Measurements from ENCODE around the gene NUP214.
"Not testable (repeated sequence)": the region's sequence is repeated elsewhere in the genome, so short reads cannot be mapped to it uniquely, and the experiment has no call there.

Gene NUP214

GRCh38 chr9:131204285-131204684 is 78.9 kb downstream of the NUP214 start:
- Mint-ChIP-seq H3K4me3 (no peak overlapping the region), H3K4me1 (ENCODE audit: low read depth) (no peaks in the 10 kb centered on the region), H3K27me3 (no peaks in the 10 kb centered on the region), H3K9me3 (no peaks in the 10 kb centered on the region), H3K36me3 (ENCODE audit: low read depth) (peaks cover 71% of the 10 kb centered on the region), H3K27ac (no peak overlapping the region)

- peaks cover 16% of the 10 kb centered on the region for H3K9me3 Mint-ChIP-seq
- H3K4me1 Mint-ChIP-seq (ENCODE audit: low read depth): no peaks in the 10 kb centered on the region
- no peaks in the 10 kb centered on the region for H3K27me3 Mint-ChIP-seq
- H3K27ac Mint-ChIP-seq: no peak overlapping the region
- no peak overlapping the region for H3K4me3 Mint-ChIP-seq
- H3K36me3 Mint-ChIP-seq (ENCODE audit: low read depth): peaks cover 73% of the 10 kb centered on the region
Measured at GRCh38 chr9:131206495-131206894, 81.1 kb downstream of the NUP214 start.

GRCh38 chr9:131211920-131212319 is 86.5 kb downstream of the NUP214 start:
- H3K4me3 Mint-ChIP-seq; H3K27me3 Mint-ChIP-seq; H3K27ac Mint-ChIP-seq; H3K4me1 Mint-ChIP-seq (ENCODE audit: low read depth): not testable (repeated sequence)
- Mint-ChIP-seq H3K36me3 (ENCODE audit: low read depth) (peaks cover 78% of the 10 kb centered on the region), H3K9me3 (peaks cover 19% of the 10 kb centered on the region)

GRCh38 chr9:131214286-131214856 is 89.0 kb downstream of the NUP214 start:
- H3K4me1 Mint-ChIP-seq (ENCODE audit: low read depth): peaks cover 7% of the 10 kb centered on the region
- no peaks in the 10 kb centered on the region for H3K27me3 Mint-ChIP-seq
- H3K4me3 Mint-ChIP-seq: no peak overlapping the region
- H3K27ac Mint-ChIP-seq: no peak overlapping the region
- peaks cover 19% of the 10 kb centered on the region for H3K9me3 Mint-ChIP-seq
- H3K36me3 Mint-ChIP-seq (ENCODE audit: low read depth): peaks cover 78% of the 10 kb centered on the region

- no peak overlapping the region for H3K4me3 Mint-ChIP-seq
- no peak overlapping the region for H3K27ac Mint-ChIP-seq
- H3K9me3 Mint-ChIP-seq: peaks cover 16% of the 10 kb centered on the region
- H3K4me1 Mint-ChIP-seq (ENCODE audit: low read depth): peaks cover 7% of the 10 kb centered on the region
- H3K36me3 Mint-ChIP-seq (ENCODE audit: low read depth): peaks cover 77% of the 10 kb centered on the region
- no peaks in the 10 kb centered on the region for H3K27me3 Mint-ChIP-seq
Measured at GRCh38 chr9:131214876-131215275, 89.5 kb downstream of the NUP214 start.

GRCh38 chr9:131216806-131217205 is 91.4 kb downstream of the NUP214 start:
- H3K4me3 Mint-ChIP-seq: no peak overlapping the region
- H3K27me3 Mint-ChIP-seq: no peaks in the 10 kb centered on the region
- peaks cover 7% of the 10 kb centered on the region for H3K4me1 Mint-ChIP-seq (ENCODE audit: low read depth)
- H3K27ac Mint-ChIP-seq: no peak overlapping the region
- H3K36me3 Mint-ChIP-seq (ENCODE audit: low read depth): peaks cover 71% of the 10 kb centered on the region
- no peaks in the 10 kb centered on the region for H3K9me3 Mint-ChIP-seq

GRCh38 chr9:131217331-131218031 is 92.1 kb downstream of the NUP214 start:
- Mint-ChIP-seq H3K9me3 (no peaks in the 10 kb centered on the region), H3K4me1 (ENCODE audit: low read depth) (peaks cover 7% of the 10 kb centered on the region), H3K36me3 (ENCODE audit: low read depth) (peaks cover 70% of the 10 kb centered on the region), H3K27ac (no peak overlapping the region), H3K4me3 (no peak overlapping the region), H3K27me3 (no peaks in the 10 kb centered on the region)

GRCh38 chr9:131218370-131218769 is 93.0 kb downstream of the NUP214 start:
- Mint-ChIP-seq H3K36me3 (ENCODE audit: low read depth) (peaks cover 71% of the 10 kb centered on the region), H3K9me3 (no peaks in the 10 kb centered on the region), H3K4me1 (ENCODE audit: low read depth) (peaks cover 6% of the 10 kb centered on the region), H3K4me3 (no peak overlapping the region), H3K27me3 (no peaks in the 10 kb centered on the region), H3K27ac (peak overlapping the region; percentile 24)

- Mint-ChIP-seq H3K36me3 (ENCODE audit: low read depth) (peaks cover 67% of the 10 kb centered on the region), H3K27me3 (no peaks in the 10 kb centered on the region), H3K9me3 (no peaks in the 10 kb centered on the region), H3K27ac (no peak overlapping the region), H3K4me3 (no peak overlapping the region), H3K4me1 (ENCODE audit: low read depth) (no peaks in the 10 kb centered on the region)
Measured at GRCh38 chr9:131220485-131220884, 95.1 kb downstream of the NUP214 start.

GRCh38 chr9:131222460-131222859 is 97.1 kb downstream of the NUP214 start:
- H3K27ac Mint-ChIP-seq: no peak overlapping the region
- H3K9me3 Mint-ChIP-seq: no peaks in the 10 kb centered on the region
- H3K4me3 Mint-ChIP-seq: no peak overlapping the region
- peaks cover 72% of the 10 kb centered on the region for H3K36me3 Mint-ChIP-seq (ENCODE audit: low read depth)
- H3K27me3 Mint-ChIP-seq: no peaks in the 10 kb centered on the region
- H3K4me1 Mint-ChIP-seq (ENCODE audit: low read depth): peaks cover under 1% of the 10 kb centered on the region

- H3K27me3 Mint-ChIP-seq: no peaks in the 10 kb centered on the region
- H3K4me1 Mint-ChIP-seq (ENCODE audit: low read depth): peaks cover 3% of the 10 kb centered on the region
- H3K4me3 Mint-ChIP-seq: no peak overlapping the region
- no peaks in the 10 kb centered on the region for H3K9me3 Mint-ChIP-seq
- H3K27ac Mint-ChIP-seq: no peak overlapping the region
- peaks cover 64% of the 10 kb centered on the region for H3K36me3 Mint-ChIP-seq (ENCODE audit: low read depth)
Measured at GRCh38 chr9:131226226-131226625, 100.8 kb downstream of the NUP214 start.

- Mint-ChIP-seq H3K4me1 (ENCODE audit: low read depth) (peaks cover 3% of the 10 kb centered on the region), H3K27ac (no peak overlapping the region), H3K9me3 (no peaks in the 10 kb centered on the region), H3K36me3 (ENCODE audit: low read depth) (peaks cover 72% of the 10 kb centered on the region), H3K27me3 (no peaks in the 10 kb centered on the region), H3K4me3 (no peak overlapping the region)
Measured at GRCh38 chr9:131227112-131227958, 101.9 kb downstream of the NUP214 start.

- Mint-ChIP-seq H3K4me1 (ENCODE audit: low read depth) (peaks cover 3% of the 10 kb centered on the region), H3K27me3 (no peaks in the 10 kb centered on the region), H3K9me3 (no peaks in the 10 kb centered on the region), H3K36me3 (ENCODE audit: low read depth) (peaks cover 69% of the 10 kb centered on the region), H3K4me3 (no peak overlapping the region), H3K27ac (no peak overlapping the region)
Measured at GRCh38 chr9:131227959-131228460, 102.6 kb downstream of the NUP214 start.

- Mint-ChIP-seq H3K36me3 (ENCODE audit: low read depth) (peaks cover 72% of the 10 kb centered on the region), H3K27ac (no peak overlapping the region), H3K4me3 (no peak overlapping the region), H3K27me3 (no peaks in the 10 kb centered on the region), H3K9me3 (no peaks in the 10 kb centered on the region), H3K4me1 (ENCODE audit: low read depth) (peaks cover 11% of the 10 kb centered on the region)
Measured at GRCh38 chr9:131228988-131229387, 103.6 kb downstream of the NUP214 start.

- Mint-ChIP-seq H3K27ac (peak overlapping the region; percentile 60), H3K4me3 (no peak overlapping the region), H3K9me3 (no peaks in the 10 kb centered on the region), H3K4me1 (ENCODE audit: low read depth) (peaks cover 38% of the 10 kb centered on the region), H3K27me3 (no peaks in the 10 kb centered on the region), H3K36me3 (ENCODE audit: low read depth) (peaks cover 61% of the 10 kb centered on the region)
Measured at GRCh38 chr9:131233556-131233955, 108.2 kb downstream of the NUP214 start.
